ENCODE results near the gene TRIM41.

DNA sequence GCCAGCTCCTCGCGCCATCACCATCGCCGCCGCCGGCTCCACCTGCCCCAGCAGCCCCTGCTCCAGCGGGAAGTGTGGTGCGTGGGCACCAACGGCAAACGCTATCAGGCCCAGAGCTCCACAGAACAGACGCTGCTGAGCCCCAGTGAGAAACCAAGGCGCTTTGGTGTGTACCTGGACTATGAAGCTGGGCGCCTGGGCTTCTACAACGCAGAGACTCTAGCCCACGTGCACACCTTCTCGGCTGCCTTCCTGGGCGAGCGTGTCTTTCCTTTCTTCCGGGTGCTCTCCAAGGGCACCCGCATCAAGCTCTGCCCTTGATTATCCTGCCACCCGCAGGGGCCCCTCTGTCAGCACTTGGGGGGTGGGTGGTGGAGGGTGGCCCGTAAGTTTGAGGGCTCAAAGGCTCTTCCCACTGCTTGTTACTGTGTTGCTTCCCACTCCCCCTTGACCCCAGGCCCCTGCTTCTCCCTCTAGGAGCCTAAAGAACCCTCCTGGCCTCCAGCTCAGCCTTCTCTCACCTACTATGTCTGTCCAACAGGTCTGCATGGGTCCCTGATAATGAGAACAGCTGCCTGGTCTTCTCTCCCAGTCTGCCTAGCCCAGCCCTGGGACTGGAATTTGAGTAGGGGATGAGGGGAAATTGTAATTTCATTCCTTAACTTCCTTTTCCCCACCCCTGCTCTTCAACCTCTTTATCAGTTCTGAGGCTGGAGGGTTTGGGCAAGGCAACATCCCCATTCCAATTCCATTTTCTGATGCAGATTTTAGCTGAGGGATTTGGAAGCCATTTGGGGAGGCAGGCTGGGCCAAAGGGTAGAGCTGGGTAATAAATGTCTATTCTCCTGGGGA is 11.6 kb downstream of the TRIM41 start:
- TF ChIP-seq, protein P1, sequence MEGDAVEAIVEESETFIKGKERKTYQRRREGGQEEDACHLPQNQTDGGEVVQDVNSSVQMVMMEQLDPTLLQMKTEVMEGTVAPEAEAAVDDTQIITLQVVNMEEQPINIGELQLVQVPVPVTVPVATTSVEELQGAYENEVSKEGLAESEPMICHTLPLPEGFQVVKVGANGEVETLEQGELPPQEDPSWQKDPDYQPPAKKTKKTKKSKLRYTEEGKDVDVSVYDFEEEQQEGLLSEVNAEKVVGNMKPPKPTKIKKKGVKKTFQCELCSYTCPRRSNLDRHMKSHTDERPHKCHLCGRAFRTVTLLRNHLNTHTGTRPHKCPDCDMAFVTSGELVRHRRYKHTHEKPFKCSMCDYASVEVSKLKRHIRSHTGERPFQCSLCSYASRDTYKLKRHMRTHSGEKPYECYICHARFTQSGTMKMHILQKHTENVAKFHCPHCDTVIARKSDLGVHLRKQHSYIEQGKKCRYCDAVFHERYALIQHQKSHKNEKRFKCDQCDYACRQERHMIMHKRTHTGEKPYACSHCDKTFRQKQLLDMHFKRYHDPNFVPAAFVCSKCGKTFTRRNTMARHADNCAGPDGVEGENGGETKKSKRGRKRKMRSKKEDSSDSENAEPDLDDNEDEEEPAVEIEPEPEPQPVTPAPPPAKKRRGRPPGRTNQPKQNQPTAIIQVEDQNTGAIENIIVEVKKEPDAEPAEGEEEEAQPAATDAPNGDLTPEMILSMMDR (IDR thresholded peaks at IDR 0.05), result no peak
- no peak for TF ChIP-seq POLR2A (IDR thresholded peaks at IDR 0.05)

Data from adrenal gland (tissue), 5 donors.